HS-27A (cell line): ENCODE measurements around the gene VWA5B1.
"Not testable (repeated sequence)": the region's sequence is repeated elsewhere in the genome, so short reads cannot be mapped to it uniquely, and the experiment has no call there.

ENCODE experiments used
- DNase-seq: peaks from one replicate; pipeline ENCODE4 v3.0.0-alpha.2; 2012; ENCODE audit warnings: low read depth, missing footprints

VWA5B1 gene

GRCh38 chr1:20290624-20291597 lies at the start of gene VWA5B1:
Gene VWA5B1, plus strand, starts transcription at chr1:20290875. Its CDS starts 19,727 bp downstream, at chr1:20310602.
- DNase-seq: no peak

GRCh38 chr1:20242890-20243479 lies 47.7 kb upstream of the VWA5B1 start:
- no peak for DNase-seq

GRCh38 chr1:20248971-20249612 lies 41.6 kb upstream of the VWA5B1 start:
- no peak for DNase-seq

GRCh38 chr1:20250340-20250989 lies 40.2 kb upstream of the VWA5B1 start:
- no peak for DNase-seq

GRCh38 chr1:20252587-20252986 lies 38.1 kb upstream of the VWA5B1 start:
- DNase-seq: no peak

GRCh38 chr1:20255666-20256065 lies 35.0 kb upstream of the VWA5B1 start:
- peak; percentile 17 for DNase-seq

- no peak for DNase-seq
These were observed 31.0 kb upstream of the VWA5B1 start for GRCh38 chr1:20259646-20260045.

GRCh38 chr1:20261095-20261494 lies 29.6 kb upstream of the VWA5B1 start:
- no peak for DNase-seq

- no peak for DNase-seq
These were observed 27.7 kb upstream of the VWA5B1 start for GRCh38 chr1:20262810-20263534.

- no peak for DNase-seq
These were observed 25.4 kb upstream of the VWA5B1 start for GRCh38 chr1:20265250-20265649.

GRCh38 chr1:20266141-20266540 lies 24.5 kb upstream of the VWA5B1 start:
- no peak for DNase-seq

- DNase-seq: no peak
These were observed 24.0 kb upstream of the VWA5B1 start for GRCh38 chr1:20266642-20267041.

- DNase-seq: no peak
These were observed 18.9 kb upstream of the VWA5B1 start for GRCh38 chr1:20271498-20272400.

- not testable (repeated sequence) for DNase-seq
These were observed 17.0 kb upstream of the VWA5B1 start for GRCh38 chr1:20273716-20274115.

- no peak for DNase-seq
These were observed 15.3 kb upstream of the VWA5B1 start for GRCh38 chr1:20275319-20275925.

- DNase-seq: no peak
These were observed 14.1 kb upstream of the VWA5B1 start for GRCh38 chr1:20276485-20277159.

GRCh38 chr1:20278692-20279130 lies 12.0 kb upstream of the VWA5B1 start:
- no peak for DNase-seq

- DNase-seq: peak; percentile 45
These were observed 11.2 kb upstream of the VWA5B1 start for GRCh38 chr1:20279509-20279908.

GRCh38 chr1:20280341-20280740 lies 10.3 kb upstream of the VWA5B1 start:
- DNase-seq: no peak
